Lung (tissue), 12 donors: ENCODE data around the gene UBR1. TPM values are rescaled to one million over a fixed set of nuclear protein-coding genes. Genes with fewer than 3 reads are reported as not detected.

Source experiments
- ATAC-seq: fragments of 200-7000 bp; cut with Tn5 transposase; one replicate; pipeline ENCODE4 v1.9.1; 2020; ENCODE audit warnings: moderate number of reproducible peaks; ENCODE audit not compliant: insufficient read depth, low FRiP score
- DNase-seq, 3 donors: peaks; one replicate each; pipeline ENCODE4 v3.0.0-alpha.2; 2013 to 2017
- H3K27ac ChIP-seq, 2 donors: one replicate each; pipeline ENCODE4 v1.5.1; 2013; ENCODE audit warnings: mild to moderate bottlenecking in 2 of 2, moderate library complexity in 2 of 2, control low read depth in 1 of 2, inconsistent platforms in 1 of 2, low read depth in 1 of 2, low read length in 1 of 2
- H3K27me3 ChIP-seq, 3 donors: one replicate each; pipeline ENCODE4 v1.5.1; 2013; ENCODE audit warnings: low read length in 2 of 3; ENCODE audit not compliant: control insufficient read depth in 3 of 3, insufficient read depth in 3 of 3
- H3K36me3 ChIP-seq, 4 donors: one replicate each; pipeline ENCODE4 v1.5.1; 2013; ENCODE audit warnings: low read length in 4 of 4, mild to moderate bottlenecking in 1 of 4, moderate library complexity in 1 of 4; ENCODE audit not compliant: control insufficient read depth in 4 of 4, insufficient read depth in 4 of 4
- H3K4me1 ChIP-seq, 5 donors: one replicate each; pipeline ENCODE4 v1.5.1; 2013; ENCODE audit warnings: low read length in 5 of 5, mild to moderate bottlenecking in 2 of 5, moderate library complexity in 1 of 5; ENCODE audit not compliant: control insufficient read depth in 5 of 5, insufficient read depth in 5 of 5
- H3K4me3 ChIP-seq: one replicate; pipeline ENCODE4 v1.5.1; 2013; ENCODE audit warnings: mild to moderate bottlenecking, control low read depth, moderate library complexity
- H3K9ac ChIP-seq, 2 donors: one replicate each; pipeline ENCODE4 v1.5.1; 2013; ENCODE audit warnings: low read length in 2 of 2, control low read depth in 1 of 2; ENCODE audit not compliant: insufficient read depth in 1 of 2
- H3K9me3 ChIP-seq, 4 donors: one replicate each; pipeline ENCODE4 v1.5.1; 2013; ENCODE audit warnings: low read length in 3 of 4, mild to moderate bottlenecking in 1 of 4, moderate library complexity in 1 of 4; ENCODE audit not compliant: control insufficient read depth in 4 of 4, insufficient read depth in 3 of 4
- WGBS, 2 donors: extraction: QIAGEN DNeasy Blood & Tissue Kit; methylation state at CpG; one replicate each; pipeline ENCODE4 v1.1.7; 2013; 5-methylcytosine and 5-hydroxymethylcytosine counted together
- polyA plus RNA-seq, 2 donors: library from polyadenylated mRNA; stranded (reverse); fragments of 200-250 nt; gene quantifications; one replicate each; pipeline ENCODE4 v1.2.1, GENCODE V29; 2013
- total RNA-seq, 2 donors: library from RNA; depleted of rRNA in 1 of 2; stranded (reverse); fragments of >200 nt in 1 of 2; gene quantifications; one replicate each; pipeline ENCODE4 v1.2.1, GENCODE V29; 2014 to 2021
- TF ChIP-seq, protein P1 (sequence below): IDR thresholded peaks from 2 replicates; pipeline ENCODE4 v1.5.1; 2012; ENCODE audit warnings: mild to moderate bottlenecking; ENCODE audit errors: control extremely low read depth, extremely low read depth
- donor health status: control.
- donor health status: control.
- donor health status: Bipolar disorder and iron deficiency.
- donor health status: healthy.
- donor health status: DM: yes; HTN: yes; CAD: no.

Gene UBR1
- total and polyA plus RNA-seq, 4 donors = 5.7 to 70.3 (median 17.2) TPM

DNA sequence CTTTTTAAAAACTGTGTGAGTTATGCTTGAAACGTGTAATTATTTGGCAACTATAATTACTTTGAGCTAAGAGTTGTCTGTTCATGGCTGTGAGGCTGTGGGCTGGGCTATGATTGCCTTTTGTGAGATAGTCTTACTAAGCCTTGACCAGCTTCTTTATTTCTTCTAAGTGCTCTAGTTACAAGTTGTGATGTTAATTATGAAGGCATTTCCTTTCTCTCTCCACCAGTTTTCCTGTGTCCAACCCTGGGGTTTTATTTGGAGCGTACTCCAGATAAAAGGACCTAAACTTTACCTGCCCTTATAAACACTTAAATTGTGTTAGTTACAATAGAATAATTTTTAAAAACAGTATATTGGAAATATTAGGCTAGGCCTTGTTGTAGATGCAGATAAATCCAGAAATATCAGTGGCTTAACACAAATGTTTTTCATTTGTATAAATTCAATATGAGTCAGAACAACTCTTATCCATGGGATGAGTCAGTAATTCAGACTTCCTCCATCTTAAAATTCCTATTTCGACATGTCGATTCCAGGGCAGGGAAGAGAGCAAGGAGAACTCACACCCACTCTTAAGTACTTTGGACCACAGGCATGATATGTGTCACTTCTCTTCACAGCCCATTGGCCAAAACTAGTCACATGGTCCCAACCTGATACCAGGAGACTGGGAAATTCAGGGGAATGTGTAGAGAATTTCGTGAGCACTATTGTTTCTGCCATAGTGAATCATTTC, 44.5 kb upstream of the UBR1 start:
- Histone ChIP-seq H3K27ac (no peak overlapping the region), H3K4me1 (no peaks in the 10 kb centered on the region), H3K4me3 (no peak overlapping the region), H3K9ac (no peak overlapping the region), H3K9me3 (no peaks in the 10 kb centered on the region), H3K36me3 (peaks cover 0 to 10% (median 4%) of the 10 kb centered on the region in 4 donors), H3K27me3 (no peaks in the 10 kb centered on the region)
- DNase-seq = no peak
- ATAC-seq = no peak
- TF ChIP-seq, protein P1, sequence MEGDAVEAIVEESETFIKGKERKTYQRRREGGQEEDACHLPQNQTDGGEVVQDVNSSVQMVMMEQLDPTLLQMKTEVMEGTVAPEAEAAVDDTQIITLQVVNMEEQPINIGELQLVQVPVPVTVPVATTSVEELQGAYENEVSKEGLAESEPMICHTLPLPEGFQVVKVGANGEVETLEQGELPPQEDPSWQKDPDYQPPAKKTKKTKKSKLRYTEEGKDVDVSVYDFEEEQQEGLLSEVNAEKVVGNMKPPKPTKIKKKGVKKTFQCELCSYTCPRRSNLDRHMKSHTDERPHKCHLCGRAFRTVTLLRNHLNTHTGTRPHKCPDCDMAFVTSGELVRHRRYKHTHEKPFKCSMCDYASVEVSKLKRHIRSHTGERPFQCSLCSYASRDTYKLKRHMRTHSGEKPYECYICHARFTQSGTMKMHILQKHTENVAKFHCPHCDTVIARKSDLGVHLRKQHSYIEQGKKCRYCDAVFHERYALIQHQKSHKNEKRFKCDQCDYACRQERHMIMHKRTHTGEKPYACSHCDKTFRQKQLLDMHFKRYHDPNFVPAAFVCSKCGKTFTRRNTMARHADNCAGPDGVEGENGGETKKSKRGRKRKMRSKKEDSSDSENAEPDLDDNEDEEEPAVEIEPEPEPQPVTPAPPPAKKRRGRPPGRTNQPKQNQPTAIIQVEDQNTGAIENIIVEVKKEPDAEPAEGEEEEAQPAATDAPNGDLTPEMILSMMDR = no peak
- 91 to 96% methylated on average over 5 of the region's 5 CpGs for WGBS, 2 donors

DNA sequence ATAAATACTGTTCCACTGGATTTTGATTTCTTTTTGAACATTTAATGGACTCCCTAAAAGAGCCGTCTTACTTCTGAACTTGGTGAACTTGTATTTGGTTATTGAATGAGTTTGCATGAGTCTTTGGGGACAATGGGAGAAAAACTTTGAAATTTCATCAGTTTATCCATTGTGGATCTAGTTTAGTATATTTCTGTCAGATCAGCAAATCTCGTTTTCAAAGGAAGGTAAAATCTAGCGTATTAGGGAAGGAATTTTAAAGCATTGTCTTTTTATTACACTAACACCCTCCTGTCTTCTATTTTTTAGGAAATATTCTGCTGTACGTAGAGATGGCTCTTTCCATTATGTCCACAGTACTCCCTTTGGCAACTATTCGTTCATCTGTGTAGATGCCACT, 40.3 kb upstream of the UBR1 start:
- Histone ChIP-seq H3K27ac (no peak overlapping the region), H3K4me1 (no peaks in the 10 kb centered on the region), H3K9me3 (no peaks in the 10 kb centered on the region), H3K9ac (no peak overlapping the region), H3K36me3 (peaks cover 0 to 6% (median 1%) of the 10 kb centered on the region in 4 donors), H3K27me3 (no peaks in the 10 kb centered on the region), H3K4me3 (no peak overlapping the region)
- WGBS, 2 donors = 89 to 96% methylated on average over 5 of the region's 5 CpGs
- TF ChIP-seq, protein P1 = no peak
- ATAC-seq (no peak), DNase-seq (no peak)

DNA sequence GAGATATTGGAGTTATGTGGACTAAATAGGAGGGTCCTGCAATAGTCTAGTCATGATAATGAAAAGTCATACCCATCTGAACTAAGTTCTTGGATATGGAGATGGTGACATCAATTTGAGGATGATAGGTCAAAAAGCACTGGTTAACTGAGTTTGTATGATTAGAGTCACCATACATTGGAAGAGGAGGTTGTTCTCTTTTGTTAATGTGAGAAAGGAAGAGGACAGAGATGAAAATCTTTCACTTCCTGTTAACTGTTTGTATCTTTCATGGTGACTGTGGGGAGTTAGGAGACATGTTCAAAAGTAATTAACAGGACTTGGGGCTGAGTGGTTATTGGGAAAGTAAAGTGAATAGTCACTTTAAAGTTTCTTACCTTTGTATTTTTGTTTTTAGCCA, 38.7 kb upstream of the UBR1 start:
- Histone ChIP-seq H3K36me3 (peaks cover 0 to 15% (median 2%) of the 10 kb centered on the region in 4 donors), H3K27me3 (no peaks in the 10 kb centered on the region), H3K27ac (no peak overlapping the region), H3K9me3 (peaks cover 0 to 3% (median 0%) of the 10 kb centered on the region in 4 donors), H3K4me1 (no peaks in the 10 kb centered on the region), H3K9ac (no peak overlapping the region), H3K4me3 (no peak overlapping the region)
- TF ChIP-seq, protein P1 = no peak
- DNase-seq (no peak), ATAC-seq (no peak)
